ENCODE data around the gene ACYP1. TPM values are rescaled to one million over a fixed set of nuclear protein-coding genes. Genes with fewer than 3 reads are reported as not detected.

ACYP1 gene
- total and polyA plus RNA-seq, 9 of the 15 experiments (the other 6 are each of a cell fraction or from before 2014, with no cell fraction given), result 19.9 to 113 (median 52.3) TPM

DNA sequence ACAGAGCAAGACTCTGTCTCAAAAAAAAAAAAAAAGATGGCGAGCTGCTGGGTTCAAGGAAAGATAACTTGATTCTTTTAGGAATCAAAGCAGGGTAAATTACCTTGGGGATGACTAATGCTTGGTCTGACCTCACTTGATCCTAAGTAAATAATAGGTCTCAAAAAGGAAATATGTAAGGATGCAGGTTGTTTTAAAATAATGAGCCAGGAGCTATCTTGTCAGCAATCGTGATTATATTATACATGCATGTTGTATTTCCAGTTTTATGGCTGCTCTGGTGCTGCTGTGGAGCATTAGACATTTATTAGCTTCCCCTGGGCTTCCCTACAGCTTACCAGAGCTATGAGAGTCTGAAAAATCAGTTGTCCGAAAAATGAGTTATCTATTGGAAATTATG, 58.5 kb downstream of the ACYP1 start:
- H4K20me1 ChIP-seq (replicated peaks; ENCODE audit: control insufficient read depth, insufficient read depth, low read length), result no peaks in the 10 kb centered on the region
- WGBS (ENCODE audit: insufficient coverage, low coverage, missing lambda C conversion rate), result 92% methylated on average over 2 of the region's 3 CpGs
- ATAC-seq (no peak), DNase-seq (ENCODE audit: extremely low read depth in 1 of 4, low spot score in 3 of 4) (no peak), FAIRE-seq (no peak)
- peaks cover 21% of the 10 kb centered on the region for H3K79me2 ChIP-seq (ENCODE audit: control insufficient read depth, insufficient read depth, low read length)
- H3K9me1 ChIP-seq (ENCODE audit: control insufficient read depth, insufficient read depth, low read length), result no peaks in the 10 kb centered on the region
- ChIA-PET POLR2A (interaction anchor here (0.9 to 1.2 kb wide), 3 partner anchors 19 to 93 kb away, joined by 3 read pairs; no protein-coding TSS in a partner anchor), CTCF (ENCODE audit: low intra/inter-chr PET ratio) (no interaction called here)
- no peak overlapping the region for H2AFZ ChIP-seq (ENCODE audit: low read depth, low read length)
- H3K4me1 ChIP-seq (replicated peaks in 1 of 2; ENCODE audit: control insufficient read depth in 2 of 2, insufficient read depth in 2 of 2, low read length in 2 of 2), result peaks cover 5 to 8% of the 10 kb centered on the region in 2 experiments; a peak in 2 of 5 replicates
- BruUV-seq (replicated peaks), result no TSS peak
- intact Hi-C loops (cut with micrococcal nuclease) (no loop called here), in situ Hi-C loops (cut with MboI) (no loop called here)
- no peak overlapping the region for H3K4me3 ChIP-seq
- no peaks in the 10 kb centered on the region for H3K27me3 ChIP-seq (ENCODE audit: control insufficient read depth in 2 of 2, insufficient read depth in 2 of 2, low read length in 2 of 2)
- H3K9ac ChIP-seq (ENCODE audit: insufficient read depth in 1 of 2, low read depth in 2 of 2, low read length in 2 of 2), result no peak overlapping the region
- H3K27ac ChIP-seq (ENCODE audit: extremely low read depth, low read depth, low read length), result no peak overlapping the region
- H3K9me3 ChIP-seq (replicated peaks; ENCODE audit: control insufficient read depth, insufficient read depth, low read depth, low read length), result no peaks in the 10 kb centered on the region; the same call in 1 of the 2 replicates
- H3K36me3 ChIP-seq (ENCODE audit: control insufficient read depth, insufficient read depth, low read length), result peaks cover 60% of the 10 kb centered on the region
- H3K4me2 ChIP-seq (ENCODE audit: insufficient read depth, low read length), result no peak overlapping the region
- TF ChIP-seq, protein P1, sequence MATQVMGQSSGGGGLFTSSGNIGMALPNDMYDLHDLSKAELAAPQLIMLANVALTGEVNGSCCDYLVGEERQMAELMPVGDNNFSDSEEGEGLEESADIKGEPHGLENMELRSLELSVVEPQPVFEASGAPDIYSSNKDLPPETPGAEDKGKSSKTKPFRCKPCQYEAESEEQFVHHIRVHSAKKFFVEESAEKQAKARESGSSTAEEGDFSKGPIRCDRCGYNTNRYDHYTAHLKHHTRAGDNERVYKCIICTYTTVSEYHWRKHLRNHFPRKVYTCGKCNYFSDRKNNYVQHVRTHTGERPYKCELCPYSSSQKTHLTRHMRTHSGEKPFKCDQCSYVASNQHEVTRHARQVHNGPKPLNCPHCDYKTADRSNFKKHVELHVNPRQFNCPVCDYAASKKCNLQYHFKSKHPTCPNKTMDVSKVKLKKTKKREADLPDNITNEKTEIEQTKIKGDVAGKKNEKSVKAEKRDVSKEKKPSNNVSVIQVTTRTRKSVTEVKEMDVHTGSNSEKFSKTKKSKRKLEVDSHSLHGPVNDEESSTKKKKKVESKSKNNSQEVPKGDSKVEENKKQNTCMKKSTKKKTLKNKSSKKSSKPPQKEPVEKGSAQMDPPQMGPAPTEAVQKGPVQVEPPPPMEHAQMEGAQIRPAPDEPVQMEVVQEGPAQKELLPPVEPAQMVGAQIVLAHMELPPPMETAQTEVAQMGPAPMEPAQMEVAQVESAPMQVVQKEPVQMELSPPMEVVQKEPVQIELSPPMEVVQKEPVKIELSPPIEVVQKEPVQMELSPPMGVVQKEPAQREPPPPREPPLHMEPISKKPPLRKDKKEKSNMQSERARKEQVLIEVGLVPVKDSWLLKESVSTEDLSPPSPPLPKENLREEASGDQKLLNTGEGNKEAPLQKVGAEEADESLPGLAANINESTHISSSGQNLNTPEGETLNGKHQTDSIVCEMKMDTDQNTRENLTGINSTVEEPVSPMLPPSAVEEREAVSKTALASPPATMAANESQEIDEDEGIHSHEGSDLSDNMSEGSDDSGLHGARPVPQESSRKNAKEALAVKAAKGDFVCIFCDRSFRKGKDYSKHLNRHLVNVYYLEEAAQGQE (IDR thresholded peaks at IDR 0.05; ENCODE audit: borderline replicate concordance), result no peak
- TF ChIP-seq, protein P1 (CRISPR knock-in tag; IDR thresholded peaks at IDR 0.05; ENCODE audit: low read depth), result no peak
- TF ChIP-seq GATAD2B (IDR thresholded peaks at IDR 0.05; ENCODE audit: borderline replicate concordance), result no peak
- TF ChIP-seq POLR2AphosphoS2 (IDR thresholded peaks at IDR 0.05; ENCODE audit: low read length), result no peak
- no peak for TF ChIP-seq ZNF766 (CRISPR knock-in tag; conservative IDR thresholded peaks at IDR 0.05)
- TF ChIP-seq CREM (IDR thresholded peaks at IDR 0.05; ENCODE audit: low read depth), result no peak
- no peak for TF ChIP-seq RFX7 (CRISPR knock-in tag; IDR thresholded peaks at IDR 0.05)
- no peak for TF ChIP-seq ZFP30 (CRISPR knock-in tag; IDR thresholded peaks at IDR 0.05; ENCODE audit: borderline replicate concordance)
- TF ChIP-seq, protein P2, sequence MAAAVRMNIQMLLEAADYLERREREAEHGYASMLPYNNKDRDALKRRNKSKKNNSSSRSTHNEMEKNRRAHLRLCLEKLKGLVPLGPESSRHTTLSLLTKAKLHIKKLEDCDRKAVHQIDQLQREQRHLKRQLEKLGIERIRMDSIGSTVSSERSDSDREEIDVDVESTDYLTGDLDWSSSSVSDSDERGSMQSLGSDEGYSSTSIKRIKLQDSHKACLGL (CRISPR knock-in tag; IDR thresholded peaks at IDR 0.05; ENCODE audit: borderline replicate concordance, poor library complexity, severe bottlenecking), result no peak
- no peak for TF ChIP-seq HIVEP1 (CRISPR knock-in tag; IDR thresholded peaks at IDR 0.05)
- TF ChIP-seq ZNF224 (CRISPR knock-in tag; IDR thresholded peaks at IDR 0.05), result no peak
- TF ChIP-seq RBM22 (IDR thresholded peaks at IDR 0.05; ENCODE audit: low read depth, low read length, poor library complexity, severe bottlenecking), result no peak
- TF ChIP-seq SIX5 (IDR thresholded peaks at IDR 0.05; ENCODE audit: borderline replicate concordance in 1 of 2, insufficient read depth in 1 of 2, low read depth in 1 of 2, low read length in 2 of 2), result no peak
- TF ChIP-seq ZNF436 (CRISPR knock-in tag; IDR thresholded peaks at IDR 0.05), result no peak
- no peak for TF ChIP-seq TAF7 (tag; IDR thresholded peaks at IDR 0.05)
- TF ChIP-seq CBX2 (IDR thresholded peaks at IDR 0.05; ENCODE audit: insufficient read depth, low read length, poor library complexity, severe bottlenecking), result no peak
